ENCODE data around the gene ZNF254. TPM values are rescaled to one million over a fixed set of nuclear protein-coding genes. Genes with fewer than 3 reads are reported as not detected.

Gene ZNF254
- total and polyA plus RNA-seq, 9 of the 15 experiments (the other 6 are each of a cell fraction or from before 2014, with no cell fraction given): 10.7 to 22.1 (median 14.2) TPM

- TF ChIP-seq ZNF318 (IDR thresholded peaks at IDR 0.05; ENCODE audit: borderline replicate concordance in 1 of 2, low read depth in 1 of 2) (no peak), ARNT (IDR thresholded peaks at IDR 0.05) (no peak), NR0B1 (IDR thresholded peaks at IDR 0.05; ENCODE audit: partially characterized antibody) (no peak), ELK1 (CRISPR knock-in tag; IDR thresholded peaks at IDR 0.05) (no peak), ZNF707 (CRISPR knock-in tag; conservative IDR thresholded peaks at IDR 0.05) (no peak), ZNF280B (CRISPR knock-in tag; IDR thresholded peaks at IDR 0.05) (no peak), PHTF2 (CRISPR knock-in tag; IDR thresholded peaks at IDR 0.05) (no peak), ZNF551 (CRISPR knock-in tag; IDR thresholded peaks at IDR 0.05) (no peak), DDX20 (tag; IDR thresholded peaks at IDR 0.05; ENCODE audit: low read depth) (no peak), ZFP1 (CRISPR knock-in tag; IDR thresholded peaks at IDR 0.05) (no peak), TEAD1 (CRISPR knock-in tag; IDR thresholded peaks at IDR 0.05) (no peak), KDM4B (IDR thresholded peaks at IDR 0.05; ENCODE audit: borderline replicate concordance in 2 of 2, low read depth in 1 of 2) (no peak), PHB2 (IDR thresholded peaks at IDR 0.05; ENCODE audit: low read depth) (no peak)
Observed at GRCh38 chr19:24086974-24087595, at the start of gene ZNF254 (continued).

Data from K562 (cell line).